ENCODE data around the gene VENTX. TPM values are rescaled to one million over a fixed set of nuclear protein-coding genes. Genes with fewer than 3 reads are reported as not detected.
"Not testable (repeated sequence)": the region's sequence is repeated elsewhere in the genome, so short reads cannot be mapped to it uniquely, and the experiment has no call there.

Gene VENTX
- polyA plus RNA-seq, 1 experiment: not detected

GRCh38 chr10:133230044-133230361 lies 7.7 kb upstream of the VENTX start, which contains the start of gene UTF1:
TSS of gene UTF1 (plus strand) at chr10:133230217. CDS start at chr10:133230289, 72 bp downstream.
- H3K27me3 ChIP-seq (ENCODE audit: control insufficient read depth, insufficient read depth, low read length): peaks cover 24% of the 10 kb centered on the region
- ChIA-PET POLR2A (no interaction called here), CTCF (no interaction called here)
- H3K36me3 ChIP-seq (ENCODE audit: control insufficient read depth, insufficient read depth, low read length): no peaks in the 10 kb centered on the region
- no peak for DNase-seq (ENCODE audit: low read depth)
- no peak within 1 kb of the TSS for H3K4me3 ChIP-seq (ENCODE audit: low read depth, low read length)
- TF ChIP-seq, protein P1, sequence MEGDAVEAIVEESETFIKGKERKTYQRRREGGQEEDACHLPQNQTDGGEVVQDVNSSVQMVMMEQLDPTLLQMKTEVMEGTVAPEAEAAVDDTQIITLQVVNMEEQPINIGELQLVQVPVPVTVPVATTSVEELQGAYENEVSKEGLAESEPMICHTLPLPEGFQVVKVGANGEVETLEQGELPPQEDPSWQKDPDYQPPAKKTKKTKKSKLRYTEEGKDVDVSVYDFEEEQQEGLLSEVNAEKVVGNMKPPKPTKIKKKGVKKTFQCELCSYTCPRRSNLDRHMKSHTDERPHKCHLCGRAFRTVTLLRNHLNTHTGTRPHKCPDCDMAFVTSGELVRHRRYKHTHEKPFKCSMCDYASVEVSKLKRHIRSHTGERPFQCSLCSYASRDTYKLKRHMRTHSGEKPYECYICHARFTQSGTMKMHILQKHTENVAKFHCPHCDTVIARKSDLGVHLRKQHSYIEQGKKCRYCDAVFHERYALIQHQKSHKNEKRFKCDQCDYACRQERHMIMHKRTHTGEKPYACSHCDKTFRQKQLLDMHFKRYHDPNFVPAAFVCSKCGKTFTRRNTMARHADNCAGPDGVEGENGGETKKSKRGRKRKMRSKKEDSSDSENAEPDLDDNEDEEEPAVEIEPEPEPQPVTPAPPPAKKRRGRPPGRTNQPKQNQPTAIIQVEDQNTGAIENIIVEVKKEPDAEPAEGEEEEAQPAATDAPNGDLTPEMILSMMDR (IDR thresholded peaks at IDR 0.05; ENCODE audit: insufficient read depth, low read depth, low read length): no peak

- TF ChIP-seq, protein P1 (IDR thresholded peaks at IDR 0.05; ENCODE audit: insufficient read depth, low read depth, low read length): no peak
- no peak overlapping the region for H3K4me3 ChIP-seq (ENCODE audit: low read depth, low read length)
- CTCF ChIA-PET: no interaction called here
- DNase-seq (ENCODE audit: low read depth): no peak
- H3K36me3 ChIP-seq (ENCODE audit: control insufficient read depth, insufficient read depth, low read length): no peaks in the 10 kb centered on the region
- POLR2A ChIA-PET: no interaction called here
- H3K27me3 ChIP-seq (ENCODE audit: control insufficient read depth, insufficient read depth, low read length): peaks cover 24% of the 10 kb centered on the region
Measured at GRCh38 chr10:133230387-133231195, 7.1 kb upstream of the VENTX start.

GRCh38 chr10:133231244-133231945 lies 6.3 kb upstream of the VENTX start:
- POLR2A ChIA-PET: no interaction called here
- TF ChIP-seq, protein P1 (IDR thresholded peaks at IDR 0.05; ENCODE audit: insufficient read depth, low read depth, low read length): no peak

GRCh38 chr10:133231946-133232574 lies 5.6 kb upstream of the VENTX start:
- POLR2A ChIA-PET: no interaction called here
- Histone ChIP-seq H3K4me3 (ENCODE audit: low read depth, low read length) (no peak overlapping the region), H3K27me3 (ENCODE audit: control insufficient read depth, insufficient read depth, low read length) (peaks cover 27% of the 10 kb centered on the region), H3K36me3 (ENCODE audit: control insufficient read depth, insufficient read depth, low read length) (no peaks in the 10 kb centered on the region)
- CTCF ChIA-PET: no interaction called here
- TF ChIP-seq, protein P1 (IDR thresholded peaks at IDR 0.05; ENCODE audit: insufficient read depth, low read depth, low read length): no peak
- no peak for DNase-seq (ENCODE audit: low read depth)

More at GRCh38 chr10:133231244-133231945, 6.3 kb upstream of the VENTX start:
- Histone ChIP-seq H3K36me3 (ENCODE audit: control insufficient read depth, insufficient read depth, low read length) (no peaks in the 10 kb centered on the region), H3K4me3 (ENCODE audit: low read depth, low read length) (no peak overlapping the region), H3K27me3 (ENCODE audit: control insufficient read depth, insufficient read depth, low read length) (peaks cover 28% of the 10 kb centered on the region)
- no peak for DNase-seq (ENCODE audit: low read depth)
- CTCF ChIA-PET: no interaction called here

- H3K36me3 ChIP-seq (ENCODE audit: control insufficient read depth, insufficient read depth, low read length); POLR2A ChIA-PET; H3K4me3 ChIP-seq (ENCODE audit: low read depth, low read length); DNase-seq (ENCODE audit: low read depth); CTCF ChIA-PET: not testable (repeated sequence)
- H3K27me3 ChIP-seq (ENCODE audit: control insufficient read depth, insufficient read depth, low read length): peaks cover 29% of the 10 kb centered on the region
Measured at GRCh38 chr10:133234796-133235195, 2.9 kb upstream of the VENTX start.
